Suprapubic skin (tissue), 3 donors: ENCODE data around the gene KLHL25.

Experiments
- CTCF ChIP-seq, 2 donors: fragments of 200-600 bp in 1 of 2; fragments of 450-650 bp in 1 of 2; sonication (generic) in 1 of 2; IDR thresholded peaks; one replicate each; pipeline ENCODE4 v1.5.1; 2016 to 2019; ENCODE audit warnings: antibody characterized with exemption in 2 of 2, mild to moderate bottlenecking in 1 of 2, moderate library complexity in 1 of 2
- POLR2AphosphoS5 ChIP-seq, 3 donors: sonication (generic); formaldehyde crosslinking; IDR thresholded peaks; one replicate each; pipeline ENCODE4 v1.6.1; 2017; ENCODE audit warnings: antibody characterized with exemption in 3 of 3

GRCh38 chr15:85834651-85835050, 39.9 kb upstream of the KLHL25 start:
- TF ChIP-seq POLR2AphosphoS5 (IDR thresholded peaks at IDR 0.05) (no peak), CTCF (IDR thresholded peaks at IDR 0.05) (no peak)
